ENCODE data around the gene MPP2.
"Not testable (repeated sequence)": the region's sequence is repeated elsewhere in the genome, so short reads cannot be mapped to it uniquely, and the experiment has no call there.

Gene MPP2

GRCh38 chr17:43842975-43843325, 64.4 kb downstream of the MPP2 start:
- no peak for DNase-seq

GRCh38 chr17:43842091-43842974, 65.0 kb downstream of the MPP2 start:
- DNase-seq = not testable (repeated sequence)

- DNase-seq = no peak
These were observed 66.1 kb downstream of the MPP2 start for GRCh38 chr17:43841282-43841681.

GRCh38 chr17:43840814-43841213, 66.5 kb downstream of the MPP2 start:
- DNase-seq = no peak

- DNase-seq = peak; percentile 91
These were observed 67.6 kb downstream of the MPP2 start for GRCh38 chr17:43839670-43840108.

- no peak for DNase-seq
These were observed 73.2 kb downstream of the MPP2 start for GRCh38 chr17:43834106-43834505.

GRCh38 chr17:43832976-43833829, 74.1 kb downstream of the MPP2 start, which contains the start of gene MPP3:
TSS of gene MPP3 (minus strand) at chr17:43833146. CDS start at chr17:43831906, 1,240 bp downstream.
- DNase-seq = peak; percentile 36

GRCh38 chr17:43832168-43832975, 75.0 kb downstream of the MPP2 start:
- peak; percentile 7 for DNase-seq

GRCh38 chr17:43831633-43832032, 75.7 kb downstream of the MPP2 start:
- DNase-seq = no peak

GRCh38 chr17:43830510-43831140, 76.7 kb downstream of the MPP2 start:
- no peak for DNase-seq

- DNase-seq = no peak
These were observed 77.6 kb downstream of the MPP2 start for GRCh38 chr17:43829738-43830137.

- DNase-seq = no peak
These were observed 79.7 kb downstream of the MPP2 start for GRCh38 chr17:43827596-43827995.

- DNase-seq = no peak
These were observed 81.1 kb downstream of the MPP2 start for GRCh38 chr17:43826206-43826605.

- DNase-seq = no peak
These were observed 81.8 kb downstream of the MPP2 start for GRCh38 chr17:43825567-43825966.
